Measurements from ENCODE around the gene GOPC.
"Not testable (repeated sequence)": the region's sequence is repeated elsewhere in the genome, so short reads cannot be mapped to it uniquely, and the experiment has no call there.

The GOPC gene

GRCh38 chr6:117602151-117602898, at the start of gene GOPC:
GOPC (minus strand) TSS chr6:117602511; CDS start chr6:117602288, 223 bp downstream.
- in situ Hi-C loops (cut with HindIII; ENCODE audit: low sequenced_read_pairs): no loop called here

- in situ Hi-C loops (cut with HindIII; ENCODE audit: low sequenced_read_pairs): not testable (repeated sequence)
Measured at GRCh38 chr6:117651984-117652383, 49.7 kb upstream of the GOPC start.

GRCh38 chr6:117642976-117643375, 40.7 kb upstream of the GOPC start:
- in situ Hi-C loops (cut with HindIII; ENCODE audit: low sequenced_read_pairs): no loop called here

- in situ Hi-C loops (cut with HindIII; ENCODE audit: low sequenced_read_pairs): no loop called here
Measured at GRCh38 chr6:117637770-117638169, 35.5 kb upstream of the GOPC start.

- in situ Hi-C loops (cut with HindIII; ENCODE audit: low sequenced_read_pairs): no loop called here
Measured at GRCh38 chr6:117629119-117629660, 26.9 kb upstream of the GOPC start.

- in situ Hi-C loops (cut with HindIII; ENCODE audit: low sequenced_read_pairs): no loop called here
Measured at GRCh38 chr6:117627533-117627932, 25.2 kb upstream of the GOPC start.

GRCh38 chr6:117624869-117625481, 22.7 kb upstream of the GOPC start:
- in situ Hi-C loops (cut with HindIII; ENCODE audit: low sequenced_read_pairs): no loop called here

GRCh38 chr6:117619178-117619577, 16.9 kb upstream of the GOPC start:
- in situ Hi-C loops (cut with HindIII; ENCODE audit: low sequenced_read_pairs): no loop called here

- in situ Hi-C loops (cut with HindIII; ENCODE audit: low sequenced_read_pairs): no loop called here
Measured at GRCh38 chr6:117617210-117618035, 15.1 kb upstream of the GOPC start.

GRCh38 chr6:117616391-117617209, 14.3 kb upstream of the GOPC start:
- in situ Hi-C loops (cut with HindIII; ENCODE audit: low sequenced_read_pairs): no loop called here

GRCh38 chr6:117615750-117616390, 13.6 kb upstream of the GOPC start:
- in situ Hi-C loops (cut with HindIII; ENCODE audit: low sequenced_read_pairs): no loop called here

GRCh38 chr6:117613920-117614560, 11.7 kb upstream of the GOPC start:
- in situ Hi-C loops (cut with HindIII; ENCODE audit: low sequenced_read_pairs): no loop called here

GRCh38 chr6:117607511-117607910, 5.2 kb upstream of the GOPC start:
- in situ Hi-C loops (cut with HindIII; ENCODE audit: low sequenced_read_pairs): no loop called here

GRCh38 chr6:117605169-117605826, 3.0 kb upstream of the GOPC start:
- in situ Hi-C loops (cut with HindIII; ENCODE audit: low sequenced_read_pairs): no loop called here

GRCh38 chr6:117603821-117604220, 1.5 kb upstream of the GOPC start:
- in situ Hi-C loops (cut with HindIII; ENCODE audit: low sequenced_read_pairs): no loop called here

- in situ Hi-C loops (cut with HindIII; ENCODE audit: low sequenced_read_pairs): no loop called here
Measured at GRCh38 chr6:117602899-117603588, 733 bp upstream of the GOPC start.

- in situ Hi-C loops (cut with HindIII; ENCODE audit: low sequenced_read_pairs): no loop called here
Measured at GRCh38 chr6:117601811-117602150, 530 bp downstream of the GOPC start.

- in situ Hi-C loops (cut with HindIII; ENCODE audit: low sequenced_read_pairs): no loop called here
Measured at GRCh38 chr6:117600008-117600743, 2.1 kb downstream of the GOPC start.

Measured in DLD1 (cell line).